Gastrocnemius medialis (tissue), 4 donors: Measurements from ENCODE around the gene KRTAP10-6. TPM values are rescaled to one million over a fixed set of nuclear protein-coding genes. Genes with fewer than 3 reads are reported as not detected.

ENCODE experiments used
- ATAC-seq, 2 donors: fragments of 150-250 bp; one replicate each; pipeline ENCODE4 v1.9.1; 2016
- DNase-seq, 2 donors: peaks; one replicate each; pipeline ENCODE4 v3.0.0-alpha.2; 2019
- H3K27ac ChIP-seq, 4 donors: fragments of 200-600 bp; sonication (generic); 1 replicate in 1 of 4; 2 replicates in 3 of 4; pipeline ENCODE4 v1.5.1; 2016 to 2018; ENCODE audit warnings: mild to moderate bottlenecking in 2 of 4, moderate library complexity in 1 of 4
- H3K27me3 ChIP-seq, 3 donors: fragments of 200-600 bp; sonication (generic) in 2 of 3; 1 replicate in 1 of 3; 2 replicates in 2 of 3; pipeline versions ENCODE4 v1.5.1 to v1.6.0; 2016 to 2019; ENCODE audit warnings: mild to moderate bottlenecking in 1 of 3, moderate library complexity in 1 of 3
- H3K36me3 ChIP-seq, 2 donors: fragments of 200-600 bp; sonication (generic) in 1 of 2; one replicate each; pipeline ENCODE4 v1.5.1; 2017 to 2018
- H3K4me1 ChIP-seq, 2 donors: fragments of 200-600 bp; sonication (generic) in 1 of 2; one replicate each; pipeline ENCODE4 v1.5.1; 2016 to 2017; ENCODE audit warnings: mild to moderate bottlenecking in 2 of 2
- H3K4me3 ChIP-seq, 4 donors: fragments of 200-600 bp; sonication (generic) in 3 of 4; 1 replicate in 1 of 4; 2 replicates in 3 of 4; pipeline ENCODE4 v1.5.1; 2016 to 2019; ENCODE audit warnings: mild to moderate bottlenecking in 2 of 4
- H3K9me3 ChIP-seq, 3 donors: fragments of 200-600 bp; sonication (generic) in 2 of 3; 1 replicate in 1 of 3; 2 replicates in 2 of 3; pipeline ENCODE4 v1.5.1; 2016 to 2019
- POLR2A ChIP-seq, 2 donors: fragments of 450-650 bp; IDR thresholded peaks; one replicate each; pipeline ENCODE4 v1.6.1; 2017; ENCODE audit warnings: antibody characterized with exemption in 2 of 2, mild to moderate bottlenecking in 2 of 2, moderate library complexity in 2 of 2
- in situ Hi-C, 4 donors: fragments of 200-750 bp; cut with MboI; loops; one replicate each; pipeline versions ENCODE4 v1.15.0 to v1.8.0; 2017; ENCODE audit warnings: low sequenced_read_pairs in 4 of 4
- intact Hi-C: fragments of 100-400 bp; cut with DNase I; formaldehyde crosslinking; loops from one replicate; pipeline ENCODE4 v1.15.1; 2023; ENCODE audit warnings: low total_unique reads
- total RNA-seq, 4 donors: library from RNA; depleted of rRNA; stranded (reverse); fragments of >200 nt; gene quantifications; one replicate each; pipeline versions ENCODE4 v1.1.0 to v1.2.3, GENCODE V29; 2016
- TF ChIP-seq, protein P1 (sequence below), 5 experiments: fragments of 450-650 bp in 3 of 5; fragments of 200-600 bp in 2 of 5; sonication (generic) in 2 of 5; IDR thresholded peaks in 4 of 5; conservative IDR thresholded peaks in 1 of 5; 1 replicate in 4 of 5; 2 replicates in 1 of 5; pipeline ENCODE4 v1.5.1; 2016 to 2019; ENCODE audit warnings: antibody characterized with exemption in 5 of 5, mild to moderate bottlenecking in 3 of 5, moderate library complexity in 3 of 5

KRTAP10-6 gene
- total RNA-seq, 4 donors from 2014 or later = not detected

DNA sequence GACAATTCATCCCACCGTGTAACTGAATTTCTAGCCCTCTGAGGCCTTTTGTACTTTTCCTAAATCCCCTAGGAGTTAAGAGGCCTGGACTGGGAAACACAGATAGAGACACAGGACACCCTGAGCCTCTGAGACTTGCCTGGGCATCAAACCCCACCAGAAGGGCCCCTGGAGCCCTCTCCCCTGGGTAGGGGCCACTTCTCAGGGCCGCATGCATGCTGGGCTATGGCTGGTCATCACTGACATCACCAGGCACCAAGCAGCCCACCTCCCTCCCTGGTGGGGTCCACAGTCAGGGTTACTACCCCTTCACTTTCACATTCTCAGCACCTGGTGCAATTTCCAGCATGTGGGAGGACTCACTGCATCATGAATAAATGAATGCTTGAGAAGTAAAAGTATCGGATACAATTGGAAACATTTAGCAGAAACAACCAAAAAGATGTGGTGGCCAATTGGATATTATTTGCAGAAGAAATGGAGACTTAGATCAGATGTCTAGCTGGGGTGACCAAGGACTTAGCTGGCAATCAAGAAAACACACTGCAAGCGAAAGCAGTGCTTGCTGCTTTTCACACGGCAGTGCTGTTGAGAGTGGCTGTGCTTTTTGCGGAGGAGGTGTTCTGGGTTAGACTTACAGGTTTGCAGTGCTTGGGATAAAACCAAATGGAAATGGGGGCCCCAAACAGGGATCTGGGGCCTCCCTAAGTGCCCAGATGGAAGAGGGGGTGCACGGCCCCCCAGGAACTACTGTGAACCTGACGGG lies 7.1 kb upstream of the KRTAP10-6 start:
- no peaks in the 10 kb centered on the region for H3K4me1 ChIP-seq
- ATAC-seq = no peak
- DNase-seq = no peak
- H3K36me3 ChIP-seq = no peaks in the 10 kb centered on the region
- intact Hi-C loops (no loop called here), in situ Hi-C loops (no loop called here)
- no peak overlapping the region for H3K27ac ChIP-seq
- no peak overlapping the region for H3K4me3 ChIP-seq
- no peak for TF ChIP-seq POLR2A (IDR thresholded peaks at IDR 0.05)
- TF ChIP-seq, protein P1, sequence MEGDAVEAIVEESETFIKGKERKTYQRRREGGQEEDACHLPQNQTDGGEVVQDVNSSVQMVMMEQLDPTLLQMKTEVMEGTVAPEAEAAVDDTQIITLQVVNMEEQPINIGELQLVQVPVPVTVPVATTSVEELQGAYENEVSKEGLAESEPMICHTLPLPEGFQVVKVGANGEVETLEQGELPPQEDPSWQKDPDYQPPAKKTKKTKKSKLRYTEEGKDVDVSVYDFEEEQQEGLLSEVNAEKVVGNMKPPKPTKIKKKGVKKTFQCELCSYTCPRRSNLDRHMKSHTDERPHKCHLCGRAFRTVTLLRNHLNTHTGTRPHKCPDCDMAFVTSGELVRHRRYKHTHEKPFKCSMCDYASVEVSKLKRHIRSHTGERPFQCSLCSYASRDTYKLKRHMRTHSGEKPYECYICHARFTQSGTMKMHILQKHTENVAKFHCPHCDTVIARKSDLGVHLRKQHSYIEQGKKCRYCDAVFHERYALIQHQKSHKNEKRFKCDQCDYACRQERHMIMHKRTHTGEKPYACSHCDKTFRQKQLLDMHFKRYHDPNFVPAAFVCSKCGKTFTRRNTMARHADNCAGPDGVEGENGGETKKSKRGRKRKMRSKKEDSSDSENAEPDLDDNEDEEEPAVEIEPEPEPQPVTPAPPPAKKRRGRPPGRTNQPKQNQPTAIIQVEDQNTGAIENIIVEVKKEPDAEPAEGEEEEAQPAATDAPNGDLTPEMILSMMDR (IDR thresholded peaks at IDR 0.05 in 4 of 5, conservative IDR thresholded peaks at IDR 0.05 in 1 of 5) = no peak
- H3K9me3 ChIP-seq = no peaks in the 10 kb centered on the region
- H3K27me3 ChIP-seq = peaks cover 21 to 54% (median 49%) of the 10 kb centered on the region in 3 donors

DNA sequence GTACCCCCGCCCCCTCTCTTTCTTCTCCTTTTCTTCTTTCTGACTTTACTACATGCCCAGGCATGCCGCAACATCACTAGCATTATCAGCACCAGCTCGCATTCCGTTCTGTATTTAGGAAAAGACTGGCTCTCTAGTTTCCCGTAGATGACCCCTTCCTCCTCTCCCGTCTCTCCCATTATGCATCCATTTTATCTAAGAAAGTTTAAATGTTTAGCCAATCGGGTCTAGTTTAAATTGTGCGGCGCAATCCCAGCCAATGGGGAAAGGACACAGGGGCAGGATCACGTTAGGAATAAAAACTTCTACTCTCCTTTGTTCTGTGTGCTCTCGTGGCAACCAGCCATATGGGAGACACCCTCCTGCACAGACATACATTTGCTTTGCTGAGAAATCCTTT lies 5.8 kb upstream of the KRTAP10-6 start:
- H3K4me3 ChIP-seq = no peak overlapping the region
- H3K27me3 ChIP-seq = peaks cover 30 to 49% (median 48%) of the 10 kb centered on the region in 3 donors
- intact Hi-C loops = no loop called here
- ATAC-seq (no peak), DNase-seq (no peak)
- H3K36me3 ChIP-seq = no peaks in the 10 kb centered on the region
- in situ Hi-C loops = no loop called here
- H3K9me3 ChIP-seq = no peaks in the 10 kb centered on the region
- TF ChIP-seq POLR2A (IDR thresholded peaks at IDR 0.05) = no peak
- TF ChIP-seq, protein P1 (IDR thresholded peaks at IDR 0.05 in 4 of 5, conservative IDR thresholded peaks at IDR 0.05 in 1 of 5) = no peak
- H3K4me1 ChIP-seq = no peaks in the 10 kb centered on the region
- no peak overlapping the region for H3K27ac ChIP-seq

DNA sequence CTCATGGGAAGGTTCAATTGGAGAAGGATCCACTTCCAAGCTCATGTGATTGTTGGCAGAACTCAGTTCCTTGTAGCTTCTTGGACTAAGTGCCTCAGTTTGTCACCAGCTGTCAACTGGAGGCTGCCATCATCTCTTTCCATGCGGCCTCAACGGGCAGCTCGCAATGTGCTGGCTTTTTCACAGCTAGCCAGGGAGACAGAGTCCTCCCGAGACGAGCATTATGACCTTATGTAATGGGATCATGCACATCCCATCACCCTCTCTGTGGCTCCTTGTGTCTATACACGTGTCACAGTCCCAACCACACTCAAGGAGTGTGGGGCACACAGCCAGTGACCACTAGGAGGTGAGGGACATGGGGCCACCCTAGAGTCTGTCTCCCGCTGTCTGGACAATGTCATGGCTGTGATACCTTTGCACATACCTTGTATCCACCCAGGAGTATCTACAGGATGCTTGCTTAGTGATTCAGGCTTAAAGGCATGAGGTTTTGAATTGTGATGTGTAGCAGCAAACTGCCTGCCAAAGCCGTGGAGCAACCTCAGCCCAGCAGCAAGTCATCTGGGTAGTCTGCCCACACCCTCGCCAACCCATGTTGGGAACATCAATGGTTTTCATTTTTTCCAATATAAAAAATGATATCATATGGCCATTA lies 3.9 kb upstream of the KRTAP10-6 start:
- no peaks in the 10 kb centered on the region for H3K9me3 ChIP-seq
- ATAC-seq = no peak
- H3K27ac ChIP-seq = no peak overlapping the region
- H3K36me3 ChIP-seq = no peaks in the 10 kb centered on the region
- TF ChIP-seq, protein P1 (IDR thresholded peaks at IDR 0.05 in 4 of 5, conservative IDR thresholded peaks at IDR 0.05 in 1 of 5) = no peak
- TF ChIP-seq POLR2A (IDR thresholded peaks at IDR 0.05) = no peak
- H3K4me1 ChIP-seq = no peaks in the 10 kb centered on the region
- H3K4me3 ChIP-seq = no peak overlapping the region
- intact Hi-C loops (no loop called here), in situ Hi-C loops (no loop called here)
- H3K27me3 ChIP-seq = peaks cover 28 to 52% (median 35%) of the 10 kb centered on the region in 3 donors
- no peak for DNase-seq

- intact Hi-C loops (no loop called here), in situ Hi-C loops (no loop called here)
- no peak overlapping the region for H3K27ac ChIP-seq
- H3K4me3 ChIP-seq = no peak overlapping the region
- no peaks in the 10 kb centered on the region for H3K9me3 ChIP-seq
- DNase-seq (no peak), ATAC-seq (no peak)
- H3K4me1 ChIP-seq = no peaks in the 10 kb centered on the region
- no peak for TF ChIP-seq POLR2A (IDR thresholded peaks at IDR 0.05)
- TF ChIP-seq, protein P1 (IDR thresholded peaks at IDR 0.05 in 4 of 5, conservative IDR thresholded peaks at IDR 0.05 in 1 of 5) = no peak
- H3K36me3 ChIP-seq = no peaks in the 10 kb centered on the region
- H3K27me3 ChIP-seq = peaks cover 25 to 49% (median 35%) of the 10 kb centered on the region in 3 donors
Measured at GRCh38 chr21:44595524-44595923, 3.2 kb upstream of the KRTAP10-6 start.
